A549 (cell line): ENCODE measurements around the gene ANTXR1. TPM values are rescaled to one million over a fixed set of nuclear protein-coding genes. Genes with fewer than 3 reads are reported as not detected.
"Not testable (repeated sequence)": the region's sequence is repeated elsewhere in the genome, so short reads cannot be mapped to it uniquely, and the experiment has no call there.

Experiments used
- ATAC-seq, 2 experiments: fragments of 200-7000 bp in 1 of 2; fragments of >200 bp in 1 of 2; cut with Nextera tagmentation in 1 of 2; cut with Tn5 transposase in 1 of 2; 3 replicates each; pipeline versions ENCODE4 v1.8.0 to v1.9.1; 2018 to 2020; ENCODE audit warnings: mild to moderate bottlenecking in 1 of 2, moderate library complexity in 1 of 2
- CTCF ChIA-PET: fragments of 300-600 bp; sonication (Branson Sonifier 250); formaldehyde crosslinking; extraction: SDS; loops from one replicate; lab custom pipeline; 2021; ENCODE audit warnings: antibody characterized with exemption, inconsistent platforms; lab: Yijun Ruan, JAX
- POLR2A ChIA-PET: fragments of 350-600 bp; formaldehyde crosslinking; extraction: SDS; loops from one replicate; lab custom pipeline; 2021; ENCODE audit warnings: antibody characterized with exemption, inconsistent platforms; lab: Yijun Ruan, JAX
- DNase-seq, 2 experiments: peaks; one replicate each; pipeline versions ENCODE4 v3.0.0 to v3.0.0-alpha.2; 2011 to 2016; ENCODE audit warnings: low read depth in 1 of 2, low spot score in 1 of 2
- FAIRE-seq: peaks from 2 replicates; lab custom pipeline; 2011; peaks lifted over from hg19 to GRCh38; lab: Jason Lieb, UNC
- H3K27ac ChIP-seq, 2 experiments: fragments of >200 bp; sonication (Bioruptor Twin); formaldehyde crosslinking; 3 replicates each; pipeline ENCODE4 v1.5.1; 2016 to 2017
- H3K4me1 ChIP-seq: fragments of >200 bp; sonication (Bioruptor Twin); formaldehyde crosslinking; 3 replicates; pipeline ENCODE4 v1.6.1; 2016
- H3K4me2 ChIP-seq: fragments of >200 bp; sonication (Bioruptor Twin); formaldehyde crosslinking; 3 replicates; pipeline ENCODE4 v1.6.1; 2016
- H3K4me3 ChIP-seq: fragments of >200 bp; sonication (Bioruptor Twin); formaldehyde crosslinking; 3 replicates; pipeline ENCODE4 v1.5.1; 2016
- H3K9me3 ChIP-seq: fragments of >200 bp; sonication (Bioruptor Twin); formaldehyde crosslinking; 3 replicates; pipeline ENCODE4 v1.6.1; 2016
- CBX2 ChIP-seq: fragments of 200-600 bp; sonication (generic); IDR thresholded peaks from 2 replicates; pipeline ENCODE4 v1.6.1; 2016; ENCODE audit warnings: low read depth, mild to moderate bottlenecking, borderline replicate concordance
- CBX8 ChIP-seq: fragments of 200-600 bp; sonication (generic); IDR thresholded peaks from 2 replicates; pipeline ENCODE4 v1.6.1; 2016
- CHD4 ChIP-seq: fragments of 200-600 bp; sonication (generic); IDR thresholded peaks from 2 replicates; pipeline ENCODE4 v1.6.1; 2016; ENCODE audit warnings: antibody characterized with exemption, mild to moderate bottlenecking, borderline replicate concordance
- EP300 ChIP-seq, 2 experiments: fragments of >200 bp; sonication (Bioruptor Twin); formaldehyde crosslinking; IDR thresholded peaks; 2 replicates in 1 of 2; 3 replicates in 1 of 2; pipeline ENCODE4 v1.6.1; 2016 to 2017
- FOSL2 ChIP-seq, 2 experiments: fragments of 450-650 bp in 1 of 2; fragments of >200 bp in 1 of 2; sonication (Bioruptor Twin) in 1 of 2; formaldehyde crosslinking; IDR thresholded peaks; 2 replicates each; pipeline versions ENCODE4 v1.5.0 to v1.6.1; 2016 to 2020; ENCODE audit warnings: mild to moderate bottlenecking in 1 of 2, moderate library complexity in 1 of 2
- HEYL ChIP-seq: fragments of 250-450 bp; sonication (Bioruptor Pico); IDR thresholded peaks from 2 replicates; pipeline ENCODE4 v1.8.0; 2021; ENCODE audit warnings: mild to moderate bottlenecking, moderate library complexity
- HOXB13 ChIP-seq: fragments of 250-450 bp; sonication (Bioruptor Pico); IDR thresholded peaks from 2 replicates; pipeline ENCODE4 v1.5.0; 2020; ENCODE audit warnings: low read depth, mild to moderate bottlenecking, moderate library complexity
- HOXB5 ChIP-seq: fragments of 250-450 bp; sonication (Bioruptor Pico); IDR thresholded peaks from 2 replicates; pipeline ENCODE4 v1.5.0; 2020; ENCODE audit warnings: mild to moderate bottlenecking, moderate library complexity
- JUNB ChIP-seq: fragments of >200 bp; sonication (Bioruptor Twin); formaldehyde crosslinking; IDR thresholded peaks from 2 replicates; pipeline ENCODE4 v1.6.1; 2016
- KDM1A ChIP-seq: fragments of 200-600 bp; sonication (generic); IDR thresholded peaks from 2 replicates; pipeline ENCODE4 v1.6.1; 2016; ENCODE audit warnings: low read depth, mild to moderate bottlenecking
- MAFK ChIP-seq: fragments of 450-650 bp; IDR thresholded peaks from 2 replicates; pipeline ENCODE4 v1.6.1; 2014; ENCODE audit not compliant: partially characterized antibody
- MAZ ChIP-seq: fragments of 150-350 bp; IDR thresholded peaks from 2 replicates; pipeline ENCODE4 v1.6.1; 2014; ENCODE audit warnings: antibody characterized with exemption, low read depth, low read length, borderline replicate concordance
- NPAS2 ChIP-seq: fragments of 250-450 bp; sonication (Bioruptor Pico); IDR thresholded peaks from 2 replicates; pipeline ENCODE4 v1.8.0; 2022; ENCODE audit warnings: mild to moderate bottlenecking, moderate library complexity, borderline replicate concordance
- NR3C1 ChIP-seq: fragments of >200 bp; sonication (Bioruptor Twin); formaldehyde crosslinking; IDR thresholded peaks from 3 replicates; pipeline ENCODE4 v1.6.1; 2017
- RAD21 ChIP-seq, 2 experiments: fragments of >200 bp in 1 of 2; sonication (Bioruptor Twin) in 1 of 2; formaldehyde crosslinking in 1 of 2; IDR thresholded peaks in 1 of 2; conservative IDR thresholded peaks in 1 of 2; 2 replicates in 1 of 2; 3 replicates in 1 of 2; pipeline ENCODE4 v1.6.1; 2012 to 2018; ENCODE audit warnings: inconsistent platforms in 1 of 2
- RCOR1 ChIP-seq: fragments of 150-350 bp; IDR thresholded peaks from 2 replicates; pipeline ENCODE4 v1.6.1; 2014; ENCODE audit warnings: antibody characterized with exemption, low read length, low read depth
- RNF2 ChIP-seq: fragments of 200-600 bp; sonication (generic); IDR thresholded peaks from 2 replicates; pipeline ENCODE4 v1.6.1; 2016; ENCODE audit warnings: low read depth, mild to moderate bottlenecking, antibody characterized with exemption, moderate library complexity, borderline replicate concordance
- TFCP2L1 ChIP-seq: fragments of 250-450 bp; sonication (Bioruptor Pico); IDR thresholded peaks from 2 replicates; pipeline ENCODE4 v1.5.0; 2021; ENCODE audit warnings: mild to moderate bottlenecking
- ZFP36 ChIP-seq: fragments of 450-650 bp; IDR thresholded peaks from 2 replicates; pipeline ENCODE4 v1.6.1; 2014; ENCODE audit warnings: borderline replicate concordance; ENCODE audit not compliant: partially characterized antibody
- ZNF302 ChIP-seq: fragments of 250-450 bp; sonication (Bioruptor Pico); IDR thresholded peaks from 2 replicates; pipeline ENCODE4 v1.9.0; 2021; ENCODE audit warnings: inconsistent platforms, mild to moderate bottlenecking, moderate library complexity
- WGBS: methylation state at CpG from one replicate; pipeline ENCODE4 v1.1.6; 2017; ENCODE audit errors: missing lambda C conversion rate; 5-methylcytosine and 5-hydroxymethylcytosine counted together
- polyA plus RNA-seq, 4 experiments: library from polyadenylated mRNA; depleted of rRNA in 3 of 4; stranded (reverse); fragments of >200 nt; fragmentation: RNase III in 1 of 4; extraction: RNeasy Plus Mini Kit Qiagen cat#74134 plus additional on column Dnase treatment in 1 of 4; gene quantifications; 2 replicates in 3 of 4; 3 replicates in 1 of 4; pipeline ENCODE4 v1.2.3, GENCODE V29; 2011 to 2017
- TF ChIP-seq, protein P1 (sequence below): fragments of 150-350 bp; IDR thresholded peaks from 2 replicates; pipeline ENCODE4 v1.6.1; 2014; ENCODE audit warnings: low read depth, mild to moderate bottlenecking, low read length
- TF ChIP-seq, protein P2 (sequence below): fragments of >200 bp; sonication (Bioruptor Twin); formaldehyde crosslinking; IDR thresholded peaks from 3 replicates; pipeline ENCODE4 v1.6.1; 2016
- TF ChIP-seq, protein P3 (sequence below): fragments of 250-450 bp; sonication (Bioruptor Pico); IDR thresholded peaks from 2 replicates; pipeline ENCODE4 v1.5.0; 2020; ENCODE audit warnings: low read depth, mild to moderate bottlenecking, moderate library complexity

ANTXR1 gene
- polyA plus RNA-seq, 2 of the 4 experiments (the other 2 are of a cell fraction), result 161 to 194 TPM

DNA sequence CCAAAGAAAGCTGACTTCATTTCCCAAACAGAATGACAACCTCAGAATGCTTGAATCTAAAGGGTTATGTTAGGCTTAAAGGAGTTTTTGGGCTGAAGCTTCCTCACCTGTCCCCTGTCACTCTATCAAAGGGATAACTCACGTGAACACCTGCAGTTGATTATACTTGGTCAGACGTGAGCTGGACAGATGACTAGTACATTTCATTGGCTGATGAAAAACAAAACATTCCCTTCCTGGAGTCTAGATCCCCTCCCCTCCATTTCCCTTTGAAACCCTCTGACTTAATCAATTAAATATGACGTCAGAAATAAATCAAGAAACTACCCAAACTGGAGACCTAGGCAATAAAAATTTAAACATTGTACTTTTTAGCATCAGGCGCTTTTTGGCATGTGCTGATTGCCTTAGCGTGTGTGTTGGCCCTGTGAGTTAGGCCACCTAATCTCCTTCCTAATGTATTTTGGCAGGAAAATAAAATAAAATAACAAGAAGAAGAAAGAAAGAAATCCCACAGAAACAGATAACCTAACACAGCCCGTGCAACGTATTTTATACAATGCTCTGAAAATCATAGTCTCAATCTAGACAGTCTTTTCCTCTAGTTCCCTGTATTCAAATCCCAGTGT, 159.0 kb downstream of the ANTXR1 start:
- no peak for TF ChIP-seq KDM1A
- no peak for TF ChIP-seq CBX8
- TF ChIP-seq ZFP36, result no peak
- no peak for TF ChIP-seq RNF2
- TF ChIP-seq, protein P1, sequence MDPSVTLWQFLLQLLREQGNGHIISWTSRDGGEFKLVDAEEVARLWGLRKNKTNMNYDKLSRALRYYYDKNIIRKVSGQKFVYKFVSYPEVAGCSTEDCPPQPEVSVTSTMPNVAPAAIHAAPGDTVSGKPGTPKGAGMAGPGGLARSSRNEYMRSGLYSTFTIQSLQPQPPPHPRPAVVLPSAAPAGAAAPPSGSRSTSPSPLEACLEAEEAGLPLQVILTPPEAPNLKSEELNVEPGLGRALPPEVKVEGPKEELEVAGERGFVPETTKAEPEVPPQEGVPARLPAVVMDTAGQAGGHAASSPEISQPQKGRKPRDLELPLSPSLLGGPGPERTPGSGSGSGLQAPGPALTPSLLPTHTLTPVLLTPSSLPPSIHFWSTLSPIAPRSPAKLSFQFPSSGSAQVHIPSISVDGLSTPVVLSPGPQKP, result no peak
- no peak for TF ChIP-seq MAZ
- no peak for TF ChIP-seq EP300 (IDR thresholded peaks at IDR 0.05)
- TF ChIP-seq CBX2, result no peak
- no peak for TF ChIP-seq RAD21 (conservative IDR thresholded peaks at IDR 0.05 in 1 of 2, IDR thresholded peaks at IDR 0.05 in 1 of 2)
- no peak for TF ChIP-seq NR3C1
- TF ChIP-seq CHD4, result no peak
- TF ChIP-seq HOXB5 (CRISPR knock-in tag), result no peak
- CTCF ChIA-PET, result interaction anchor here (0.7 to 2.3 kb wide), 5 partner anchors 7 to 225 kb away, joined by 3 to 7 read pairs (median 5); partner anchors contain the start of gene ANTXR1
- Histone ChIP-seq H3K27ac (no peak overlapping the region), H3K4me1 (peaks cover 19% of the 10 kb centered on the region), H3K9me3 (no peaks in the 10 kb centered on the region), H3K4me2 (no peak overlapping the region), H3K4me3 (no peak overlapping the region)
- no peak for FAIRE-seq
- DNase-seq, result no peak
- 91% methylated on average over 7 of the region's 7 CpGs for WGBS
- POLR2A ChIA-PET, result no interaction called here
- no peak for ATAC-seq

DNA sequence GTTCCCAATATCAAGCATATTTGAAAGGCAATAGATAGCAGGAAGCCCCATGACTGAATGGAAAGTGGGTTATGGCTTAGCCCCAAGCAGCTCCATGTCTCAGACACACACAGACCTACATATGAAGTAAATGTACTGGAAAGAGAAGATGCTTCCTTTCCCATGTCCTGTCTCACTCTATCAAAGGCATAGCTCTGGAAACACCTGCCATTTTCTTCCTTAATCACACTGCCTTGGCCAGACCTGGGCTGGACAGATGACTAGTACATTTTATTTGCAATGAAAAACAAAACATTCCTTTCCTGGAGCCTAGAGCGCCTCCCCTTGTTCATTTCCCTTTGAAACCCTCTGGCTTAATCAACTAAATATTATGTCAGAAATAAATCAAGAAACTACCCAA, 160.7 kb downstream of the ANTXR1 start:
- ChIA-PET POLR2A (no interaction called here), CTCF (interaction anchor here (1.0 to 2.1 kb wide), 6 partner anchors 9 to 230 kb away, joined by 3 to 7 read pairs (median 4); no protein-coding TSS in a partner anchor)
- Histone ChIP-seq H3K27ac (no peak overlapping the region), H3K4me2 (no peak overlapping the region), H3K9me3 (no peaks in the 10 kb centered on the region), H3K4me3 (no peak overlapping the region)
- FAIRE-seq (no peak), DNase-seq (no peak), ATAC-seq (no peak)
- WGBS, result 86% methylated on average over 1 of the region's 1 CpG
- TF ChIP-seq, protein P2, sequence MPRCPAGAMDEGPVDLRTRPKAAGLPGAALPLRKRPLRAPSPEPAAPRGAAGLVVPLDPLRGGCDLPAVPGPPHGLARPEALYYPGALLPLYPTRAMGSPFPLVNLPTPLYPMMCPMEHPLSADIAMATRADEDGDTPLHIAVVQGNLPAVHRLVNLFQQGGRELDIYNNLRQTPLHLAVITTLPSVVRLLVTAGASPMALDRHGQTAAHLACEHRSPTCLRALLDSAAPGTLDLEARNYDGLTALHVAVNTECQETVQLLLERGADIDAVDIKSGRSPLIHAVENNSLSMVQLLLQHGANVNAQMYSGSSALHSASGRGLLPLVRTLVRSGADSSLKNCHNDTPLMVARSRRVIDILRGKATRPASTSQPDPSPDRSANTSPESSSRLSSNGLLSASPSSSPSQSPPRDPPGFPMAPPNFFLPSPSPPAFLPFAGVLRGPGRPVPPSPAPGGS, result no peak
- TF ChIP-seq ZNF302 (no peak), FOSL2 (IDR thresholded peaks at IDR 0.05) (no peak), FOSL2 (CRISPR knock-in tag; IDR thresholded peaks at IDR 0.05) (no peak), MAFK (no peak), JUNB (no peak), RCOR1 (no peak), HEYL (CRISPR knock-in tag) (no peak), NPAS2 (CRISPR knock-in tag) (no peak), TFCP2L1 (CRISPR knock-in tag) (no peak), HOXB13 (CRISPR knock-in tag) (no peak)
- TF ChIP-seq, protein P3, sequence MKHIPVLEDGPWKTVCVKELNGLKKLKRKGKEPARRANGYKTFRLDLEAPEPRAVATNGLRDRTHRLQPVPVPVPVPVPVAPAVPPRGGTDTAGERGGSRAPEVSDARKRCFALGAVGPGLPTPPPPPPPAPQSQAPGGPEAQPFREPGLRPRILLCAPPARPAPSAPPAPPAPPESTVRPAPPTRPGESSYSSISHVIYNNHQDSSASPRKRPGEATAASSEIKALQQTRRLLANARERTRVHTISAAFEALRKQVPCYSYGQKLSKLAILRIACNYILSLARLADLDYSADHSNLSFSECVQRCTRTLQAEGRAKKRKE (CRISPR knock-in tag), result no peak
- TF ChIP-seq, protein P1, result no peak
- TF ChIP-seq, all 56 proteins: peak for 0
- peaks cover 32% of the 10 kb centered on the region for H3K4me1 ChIP-seq

DNA sequence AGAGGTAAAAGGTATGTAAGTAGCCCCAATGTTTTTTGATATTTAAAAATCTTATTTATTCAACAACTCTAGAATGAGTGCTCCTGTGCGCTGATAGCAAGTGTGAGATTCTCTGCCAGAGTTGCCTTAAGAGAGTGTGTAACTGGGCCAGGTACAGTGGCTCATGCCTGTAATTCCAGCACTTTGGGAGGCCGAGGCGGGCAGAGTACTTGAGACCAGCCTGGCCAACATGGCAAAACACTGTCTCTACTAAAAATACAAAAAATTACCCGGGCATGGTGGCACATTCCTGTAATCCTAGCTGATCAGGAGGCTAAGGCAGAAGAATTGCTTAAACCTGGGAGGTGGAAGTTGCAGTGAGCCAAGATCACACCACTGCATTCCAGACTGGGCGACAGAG, 161.2 kb downstream of the ANTXR1 start:
- WGBS, result 90% methylated on average over 5 of the region's 5 CpGs
- Histone ChIP-seq H3K27ac (peak overlapping the region in 1 of 2 experiments; percentile 12; a peak in 1 of 6 replicates), H3K4me1 (peaks cover 29% of the 10 kb centered on the region)
- DNase-seq, FAIRE-seq, POLR2A ChIA-PET, H3K4me3 ChIP-seq, H3K9me3 ChIP-seq, ATAC-seq, H3K4me2 ChIP-seq: not testable (repeated sequence)
- CTCF ChIA-PET, result interaction anchor here (0.6 to 2.1 kb wide), 5 partner anchors 10 to 231 kb away, joined by 3 to 5 read pairs (median 4); no protein-coding TSS in a partner anchor
